Measurements from ENCODE around the gene DLG3. TPM values are rescaled to one million over a fixed set of nuclear protein-coding genes. Genes with fewer than 3 reads are reported as not detected.
A peak's percentile ranks its signal among the peaks of the same experiment; 100 is the strongest.

The DLG3 gene
- total RNA-seq, 4 donors from 2014 or later: 21.7 to 27.0 (median 22.5) TPM

- no peak for DNase-seq (ENCODE audit: extremely low spot score)
- peaks cover 22 to 62% (median 53%) of the 10 kb centered on the region in 4 donors for H3K4me1 ChIP-seq
- WGBS: 52% methylated on average over 10 of the region's 10 CpGs
- H3K27me3 ChIP-seq: peaks cover 0 to 4% (median 0%) of the 10 kb centered on the region in 4 donors
- no peaks in the 10 kb centered on the region for H3K36me3 ChIP-seq
- H3K9me3 ChIP-seq: no peaks in the 10 kb centered on the region
- intact Hi-C loops (cut with DNase I): no loop called here
- no peak overlapping the region for H3K4me3 ChIP-seq
- H3K27ac ChIP-seq (replicated peaks in 1 of 4): peak overlapping the region; percentile 74 to 81 (median 76)
- TF ChIP-seq CTCF (IDR thresholded peaks at IDR 0.05) (no peak), EP300 (IDR thresholded peaks at IDR 0.05) (no peak), POLR2A (IDR thresholded peaks at IDR 0.05; ENCODE audit: low read depth) (no peak), POLR2AphosphoS5 (IDR thresholded peaks at IDR 0.05) (no peak)
Observed at GRCh38 chrX:70478526-70479245, 34.1 kb downstream of the DLG3 start.

- H3K4me1 ChIP-seq: peaks cover 22 to 62% (median 53%) of the 10 kb centered on the region in 4 donors
Observed at GRCh38 chrX:70479247-70479921, 34.7 kb downstream of the DLG3 start.

GRCh38 chrX:70479922-70480659 is 35.5 kb downstream of the DLG3 start:
- no peaks in the 10 kb centered on the region for H3K36me3 ChIP-seq
- H3K4me1 ChIP-seq: peaks cover 22 to 62% (median 53%) of the 10 kb centered on the region in 4 donors
- TF ChIP-seq POLR2A (IDR thresholded peaks at IDR 0.05; ENCODE audit: low read depth) (no peak), POLR2AphosphoS5 (IDR thresholded peaks at IDR 0.05) (no peak)
- peaks cover 0 to 4% (median 0%) of the 10 kb centered on the region in 4 donors for H3K27me3 ChIP-seq
- H3K27ac ChIP-seq (replicated peaks in 1 of 4): peak overlapping the region; percentile 74 to 81 (median 74)
- peak overlapping the region; percentile 20 to 33 (median 26) for H3K4me3 ChIP-seq
- DNase-seq (ENCODE audit: extremely low spot score): no peak
- WGBS: 41% methylated on average over 6 of the region's 6 CpGs
- intact Hi-C loops (cut with DNase I): no loop called here
- H3K9me3 ChIP-seq: no peaks in the 10 kb centered on the region

More at GRCh38 chrX:70479247-70479921, 34.7 kb downstream of the DLG3 start:
- DNase-seq (ENCODE audit: extremely low spot score): no peak
- WGBS: 58% methylated on average over 4 of the region's 4 CpGs
- peaks cover 0 to 4% (median 0%) of the 10 kb centered on the region in 4 donors for H3K27me3 ChIP-seq
- H3K9me3 ChIP-seq: no peaks in the 10 kb centered on the region
- intact Hi-C loops (cut with DNase I): no loop called here
- no peak for TF ChIP-seq CTCF (IDR thresholded peaks at IDR 0.05)
- TF ChIP-seq EP300 (IDR thresholded peaks at IDR 0.05): no peak
- no peak for TF ChIP-seq POLR2A (IDR thresholded peaks at IDR 0.05; ENCODE audit: low read depth)
- no peak for TF ChIP-seq POLR2AphosphoS5 (IDR thresholded peaks at IDR 0.05)
- no peaks in the 10 kb centered on the region for H3K36me3 ChIP-seq
- H3K27ac ChIP-seq (replicated peaks in 1 of 4): peak overlapping the region; percentile 74 to 81 (median 76)
- H3K4me3 ChIP-seq: no peak overlapping the region

- peaks cover 0 to 4% (median 0%) of the 10 kb centered on the region in 4 donors for H3K27me3 ChIP-seq
- DNase-seq (ENCODE audit: extremely low spot score): no peak
- peak overlapping the region; percentile 20 to 33 (median 26) for H3K4me3 ChIP-seq
- H3K4me1 ChIP-seq: peaks cover 22 to 62% (median 53%) of the 10 kb centered on the region in 4 donors
- intact Hi-C loops (cut with DNase I): no loop called here
- no peaks in the 10 kb centered on the region for H3K9me3 ChIP-seq
- WGBS: 51% methylated on average over 9 of the region's 9 CpGs
- peak overlapping the region; percentile 74 to 81 (median 74) for H3K27ac ChIP-seq (replicated peaks in 1 of 4)
- H3K36me3 ChIP-seq: no peaks in the 10 kb centered on the region
- TF ChIP-seq EP300 (IDR thresholded peaks at IDR 0.05): no peak
- TF ChIP-seq POLR2A (IDR thresholded peaks at IDR 0.05; ENCODE audit: low read depth): no peak
- TF ChIP-seq POLR2AphosphoS5 (IDR thresholded peaks at IDR 0.05): peak in 1 of 2 donors; percentile 52
- no peak for TF ChIP-seq CTCF (IDR thresholded peaks at IDR 0.05)
Observed at GRCh38 chrX:70480660-70481018, 36.0 kb downstream of the DLG3 start.

Data from esophagus muscularis mucosa (tissue), 4 donors.